Hepatocyte (in vitro differentiated cells): ENCODE data around the gene FAM72A. TPM values are rescaled to one million over a fixed set of nuclear protein-coding genes. Genes with fewer than 3 reads are reported as not detected.

Experiments
- DNase-seq: peaks from one replicate; pipeline ENCODE4 v3.0.0-alpha.2; 2016; ENCODE audit warnings: low spot score
- H2AFZ ChIP-seq: fragments of 200-600 bp; sonication (generic); 2 replicates; pipeline ENCODE4 v1.6.0; 2016; ENCODE audit warnings: antibody characterized with exemption, mild to moderate bottlenecking
- H3K27ac ChIP-seq: fragments of 200-600 bp; sonication (generic); 2 replicates; pipeline ENCODE4 v1.5.1; 2016; ENCODE audit warnings: mild to moderate bottlenecking
- H3K27me3 ChIP-seq: fragments of 200-600 bp; sonication (generic); 2 replicates; pipeline ENCODE4 v1.6.1; 2016
- H3K36me3 ChIP-seq: fragments of 200-600 bp; sonication (generic); replicated peaks from 2 replicates; pipeline ENCODE4 v1.5.1; 2016; ENCODE audit warnings: low read depth; ENCODE audit not compliant: insufficient read depth
- H3K4me1 ChIP-seq: fragments of 200-600 bp; sonication (generic); 2 replicates; pipeline ENCODE4 v1.5.1; 2016; ENCODE audit warnings: mild to moderate bottlenecking, moderate library complexity; ENCODE audit not compliant: insufficient read depth
- H3K4me2 ChIP-seq: fragments of 200-600 bp; sonication (generic); 2 replicates; pipeline ENCODE4 v1.6.0; 2016
- H3K4me3 ChIP-seq: fragments of 200-600 bp; sonication (generic); 2 replicates; pipeline ENCODE4 v1.5.1; 2016; ENCODE audit warnings: mild to moderate bottlenecking
- H3K79me2 ChIP-seq: fragments of 200-600 bp; sonication (generic); 2 replicates; pipeline ENCODE4 v1.6.0; 2017; ENCODE audit warnings: mild to moderate bottlenecking
- H3K9me2 ChIP-seq: fragments of 200-600 bp; sonication (generic); replicated peaks from 2 replicates; pipeline ENCODE4 v1.6.0; 2017; ENCODE audit warnings: mild to moderate bottlenecking; ENCODE audit not compliant: insufficient read depth
- H3K9me3 ChIP-seq: fragments of 200-600 bp; sonication (generic); 2 replicates; pipeline ENCODE4 v1.5.1; 2016; ENCODE audit warnings: low read depth, mild to moderate bottlenecking
- H4K20me1 ChIP-seq: fragments of 200-600 bp; sonication (generic); 2 replicates; pipeline ENCODE4 v1.6.0; 2016; ENCODE audit warnings: mild to moderate bottlenecking; ENCODE audit not compliant: insufficient read depth, poor library complexity, severe bottlenecking
- CTCF ChIP-seq: fragments of 200-600 bp; sonication (generic); IDR thresholded peaks from 2 replicates; pipeline ENCODE4 v1.5.1; 2016; ENCODE audit warnings: antibody characterized with exemption, mild to moderate bottlenecking; ENCODE audit not compliant: poor library complexity
- EZH2 ChIP-seq: fragments of 200-600 bp; sonication (generic); IDR thresholded peaks from 2 replicates; pipeline ENCODE4 v1.6.1; 2016; ENCODE audit warnings: antibody characterized with exemption, mild to moderate bottlenecking, borderline replicate concordance
- EZH2phosphoT487 ChIP-seq: fragments of 200-600 bp; sonication (generic); IDR thresholded peaks from one replicate; pipeline ENCODE4 v1.6.1; 2018; ENCODE audit warnings: antibody characterized with exemption, mild to moderate bottlenecking, low read depth, moderate library complexity; ENCODE audit not compliant: unreplicated experiment, severe bottlenecking
- WGBS: methylation state at CpG from one replicate; pipeline ENCODE4 v1.1.6; 2016; ENCODE audit warnings: low lambda C conversion rate; ENCODE audit errors: missing lambda C conversion rate; 5-methylcytosine and 5-hydroxymethylcytosine counted together
- polyA plus RNA-seq: library from polyadenylated mRNA; unstranded; fragments of >200 nt; fragmentation: Nextera tagmentation; extraction: Ambion mirVana; gene quantifications from 2 replicates; pipeline ENCODE4 v1.2.1, GENCODE V29; 2016
- total RNA-seq: library from RNA; depleted of rRNA; stranded (reverse); fragments of >200 nt; gene quantifications from 2 replicates; pipeline ENCODE4 v1.2.3, GENCODE V29; 2014

FAM72A gene
- total and polyA plus RNA-seq, 2 experiments from 2014 or later = 0.83 to 1.8 TPM

- H3K79me2 ChIP-seq = no peaks in the 10 kb centered on the region
- H3K27me3 ChIP-seq = no peaks in the 10 kb centered on the region
- no peaks in the 10 kb centered on the region for H4K20me1 ChIP-seq
- no peak overlapping the region for H3K4me3 ChIP-seq
- H3K27ac ChIP-seq = no peak overlapping the region
- no peaks in the 10 kb centered on the region for H3K9me2 ChIP-seq
- 56% methylated on average over 2 of the region's 2 CpGs for WGBS
- H3K4me1 ChIP-seq = no peaks in the 10 kb centered on the region
- H2AFZ ChIP-seq = no peak overlapping the region
- no peak for TF ChIP-seq EZH2phosphoT487
- no peak for TF ChIP-seq EZH2
- TF ChIP-seq CTCF = no peak
- H3K36me3 ChIP-seq = no peaks in the 10 kb centered on the region
- no peak overlapping the region for H3K4me2 ChIP-seq
- H3K9me3 ChIP-seq = no peaks in the 10 kb centered on the region
- no peak for DNase-seq
Observed at GRCh38 chr1:206136241-206136640, 66.4 kb downstream of the FAM72A start.

Other genes starting within 250 kb of the FAM72A start
- 3.9 and 4.5 TPM in 2 replicates for gene RAB7B, start 199.4 kb downstream of the FAM72A start, total RNA-seq
- 16.6 and 22.6 TPM in 2 replicates for gene RAB7B, start 199.4 kb downstream of the FAM72A start, polyA plus RNA-seq
- gene CTSE, start 178.9 kb downstream of the FAM72A start, total RNA-seq = 65.9 and 66.4 TPM in 2 replicates
- gene CTSE, start 178.9 kb downstream of the FAM72A start, polyA plus RNA-seq = 66.7 and 86.0 TPM in 2 replicates
- not detected in 2 replicates for gene RHEX, start 149.7 kb downstream of the FAM72A start, total RNA-seq
- 0.51 and 0.78 TPM in 2 replicates for gene RHEX, start 149.7 kb downstream of the FAM72A start, polyA plus RNA-seq
- gene AVPR1B, start 85.5 kb downstream of the FAM72A start, total RNA-seq = not detected in 2 replicates
- not detected in 2 replicates for gene AVPR1B, start 85.5 kb downstream of the FAM72A start, polyA plus RNA-seq
- gene SRGAP2, start 702 bp upstream of the FAM72A start, total RNA-seq = 22.4 and 23.7 TPM in 2 replicates
- 16.3 and 28.1 TPM in 2 replicates for gene SRGAP2, start 702 bp upstream of the FAM72A start, polyA plus RNA-seq